B cell (primary cell): Measurements from ENCODE around the gene JAK2. TPM values are rescaled to one million over a fixed set of nuclear protein-coding genes. Genes with fewer than 3 reads are reported as not detected.

Experiments used
- ATAC-seq: fragments of 200-7000 bp; cut with Tn5 transposase; one replicate; pipeline ENCODE4 v1.10.0; 2021; ENCODE audit warnings: low read depth, mild to moderate bottlenecking, moderate number of reproducible peaks, moderate library complexity
- CTCF ChIA-PET: fragments of 350-600 bp; sonication (Branson Sonifier 250); formaldehyde crosslinking; loops from one replicate; lab custom pipeline; 2021; ENCODE audit warnings: antibody characterized with exemption, inconsistent platforms; lab: Charles Lee
- POLR2A ChIA-PET: fragments of 350-600 bp; sonication (Branson Sonifier 250); formaldehyde crosslinking; loops from one replicate; lab custom pipeline; 2021; ENCODE audit warnings: antibody characterized with exemption; lab: Charles Lee
- DNase-seq: peaks from one replicate; pipeline ENCODE4 v3.0.0; 2013
- H2AFZ ChIP-seq: 2 replicates; pipeline ENCODE4 v1.6.1; 2012; ENCODE audit warnings: mild to moderate bottlenecking, low read depth, low read length; ENCODE audit not compliant: insufficient read depth, poor library complexity, severe bottlenecking
- H3K27ac ChIP-seq, 2 donors: 1 replicate in 1 of 2; 2 replicates in 1 of 2; pipeline ENCODE4 v1.5.1; 2012 to 2013; ENCODE audit warnings: low read length in 2 of 2, mild to moderate bottlenecking in 2 of 2, moderate library complexity in 1 of 2
- H3K27me3 ChIP-seq, 4 experiments: fragments of 200-600 bp in 1 of 4; sonication (generic) in 1 of 4; replicated peaks in 1 of 4; 1 replicate in 2 of 4; 2 replicates in 2 of 4; pipeline versions ENCODE4 v1.6.1 to v1.7.0; 2013 to 2016; ENCODE audit warnings: low read length in 3 of 4, mild to moderate bottlenecking in 2 of 4, mixed read lengths in 1 of 4, moderate library complexity in 1 of 4; ENCODE audit not compliant: insufficient read depth in 4 of 4, control insufficient read depth in 3 of 4; ENCODE audit errors: control extremely low read depth in 1 of 4
- H3K36me3 ChIP-seq, 2 experiments: replicated peaks in 1 of 2; 1 replicate in 1 of 2; 2 replicates in 1 of 2; pipeline versions ENCODE4 v1.6.1 to v1.7.1; 2013; ENCODE audit warnings: low read length in 1 of 2; ENCODE audit not compliant: insufficient read depth in 2 of 2, control insufficient read depth in 1 of 2; ENCODE audit errors: control extremely low read depth in 1 of 2, extremely low read depth in 1 of 2
- H3K4me1 ChIP-seq, 2 donors: fragments of 200-600 bp in 1 of 2; sonication (generic) in 1 of 2; 1 replicate in 1 of 2; 2 replicates in 1 of 2; pipeline versions ENCODE4 v1.5.1 to v1.6.1; 2013 to 2017; ENCODE audit warnings: low read length in 2 of 2; ENCODE audit not compliant: control insufficient read depth in 2 of 2, insufficient read depth in 2 of 2
- H3K4me2 ChIP-seq: replicated peaks from 2 replicates; pipeline ENCODE3; 2012; ENCODE audit warnings: mild to moderate bottlenecking, low read depth, low read length; ENCODE audit not compliant: poor library complexity, severe bottlenecking
- H3K4me3 ChIP-seq, 5 experiments: fragments of 200-600 bp in 1 of 5; sonication (generic) in 1 of 5; 1 replicate in 3 of 5; 2 replicates in 2 of 5; pipeline versions ENCODE4 v1.5.1 to v1.7.0; 2011 to 2016; ENCODE audit warnings: low read length in 4 of 5, mild to moderate bottlenecking in 4 of 5, low read depth in 2 of 5, control low read depth in 1 of 5, moderate library complexity in 1 of 5; ENCODE audit not compliant: insufficient read depth in 1 of 5; ENCODE audit errors: control extremely low read depth in 1 of 5, extremely low read depth in 1 of 5
- H3K79me2 ChIP-seq: fragments of 200-600 bp; sonication (generic); one replicate; pipeline ENCODE4 v1.6.0; 2016; ENCODE audit warnings: low read length; ENCODE audit not compliant: control insufficient read depth, insufficient read depth
- H3K9ac ChIP-seq: fragments of 200-600 bp; sonication (generic); 2 replicates; pipeline ENCODE4 v1.6.1; 2017; ENCODE audit warnings: mild to moderate bottlenecking, low read length, moderate library complexity
- H3K9me3 ChIP-seq, 3 donors: one replicate each; pipeline versions ENCODE4 v1.6.1 to v1.7.1; 2013; ENCODE audit warnings: low read length in 2 of 3; ENCODE audit not compliant: control insufficient read depth in 2 of 3, insufficient read depth in 1 of 3; ENCODE audit errors: control extremely low read depth in 1 of 3
- H4K20me1 ChIP-seq: 2 replicates; pipeline ENCODE4 v1.6.0; 2012; ENCODE audit warnings: mild to moderate bottlenecking, low read length; ENCODE audit not compliant: insufficient read depth, control insufficient read depth, poor library complexity, severe bottlenecking
- H3K27ac Mint-ChIP-seq: one replicate; pipeline ENCODE4 v1.8.0; 2021; ENCODE audit warnings: mixed read lengths
- H3K27me3 Mint-ChIP-seq: one replicate; pipeline ENCODE4 v1.8.0; 2021; ENCODE audit warnings: mixed read lengths
- H3K4me1 Mint-ChIP-seq: one replicate; pipeline ENCODE4 v1.8.0; 2021; ENCODE audit warnings: mixed read lengths
- H3K4me3 Mint-ChIP-seq: one replicate; pipeline ENCODE4 v1.8.0; 2021; ENCODE audit warnings: mixed read lengths
- H3K9me3 Mint-ChIP-seq: one replicate; pipeline ENCODE4 v1.8.0; 2022; ENCODE audit warnings: mixed read lengths; ENCODE audit not compliant: insufficient read depth
- EZH2 ChIP-seq: IDR thresholded peaks from 2 replicates; pipeline ENCODE4 v1.6.1; 2012; ENCODE audit warnings: borderline replicate concordance, low read depth, mild to moderate bottlenecking, moderate library complexity, low read length; ENCODE audit not compliant: insufficient read depth, poor library complexity, severe bottlenecking
- WGBS: methylation state at CpG from one replicate; pipeline ENCODE4 v1.1.5; 2013; ENCODE audit warnings: missing lambda C conversion rate; ENCODE audit not compliant: insufficient coverage; 5-methylcytosine and 5-hydroxymethylcytosine counted together
- intact Hi-C: fragments of 100-400 bp; cut with micrococcal nuclease; formaldehyde crosslinking; loops from one replicate; pipeline ENCODE4 v1.10.0; 2022
- polyA plus RNA-seq: library from polyadenylated mRNA; depleted of rRNA; stranded (reverse); fragments of >200 nt; gene quantifications from 2 replicates; pipeline ENCODE4 v1.2.3, GENCODE V29; 2012
- total RNA-seq, 2 donors: library from RNA; stranded (reverse); fragments of 120-200 nt in 1 of 2; gene quantifications; 1 replicate in 1 of 2; 2 replicates in 1 of 2; pipeline versions ENCODE4 v1.2.3 to v1.2.4, GENCODE V29; 2013 to 2022
- TF ChIP-seq, protein P1 (sequence below): fragments of 200-600 bp; IDR thresholded peaks from one replicate; pipeline ENCODE4 v1.8.0; 2022; ENCODE audit warnings: antibody characterized with exemption, mild to moderate bottlenecking

Gene JAK2
- total and polyA plus RNA-seq, 2 donors (not counting 1 experiment from before 2014, with no cell fraction given) = 8.0 to 24.6 TPM

GRCh38 chr9:5040730-5041389, 55.8 kb downstream of the JAK2 start:
- no peak overlapping the region for H3K4me3 Mint-ChIP-seq

More at GRCh38 chr9:5040730-5041389, 55.8 kb downstream of the JAK2 start:
- no peaks in the 10 kb centered on the region for H3K4me1 ChIP-seq
- peaks cover 4% of the 10 kb centered on the region for H3K9me3 Mint-ChIP-seq
- no peak overlapping the region for H3K27ac Mint-ChIP-seq
- no peaks in the 10 kb centered on the region for H3K79me2 ChIP-seq
- intact Hi-C loops = no loop called here
- CTCF ChIA-PET = no interaction called here
- H3K4me2 ChIP-seq = no peak overlapping the region
- DNase-seq (no peak), ATAC-seq (no peak)
- POLR2A ChIA-PET = no interaction called here
- H2AFZ ChIP-seq = no peak overlapping the region
- no peaks in the 10 kb centered on the region for H4K20me1 ChIP-seq
- no peak overlapping the region for H3K27ac ChIP-seq
- H3K4me3 ChIP-seq = no peak overlapping the region
- H3K27me3 ChIP-seq = no peaks in the 10 kb centered on the region
- 98% methylated on average over 38 of the region's 47 CpGs for WGBS
- no peaks in the 10 kb centered on the region for H3K27me3 Mint-ChIP-seq
- peaks cover 2% of the 10 kb centered on the region for H3K4me1 Mint-ChIP-seq
- H3K36me3 ChIP-seq = peaks cover 2 to 29% of the 10 kb centered on the region in 2 experiments
- peaks cover 0 to 24% (median 0%) of the 10 kb centered on the region in 3 donors for H3K9me3 ChIP-seq
- no peak for TF ChIP-seq EZH2
- TF ChIP-seq, protein P1, sequence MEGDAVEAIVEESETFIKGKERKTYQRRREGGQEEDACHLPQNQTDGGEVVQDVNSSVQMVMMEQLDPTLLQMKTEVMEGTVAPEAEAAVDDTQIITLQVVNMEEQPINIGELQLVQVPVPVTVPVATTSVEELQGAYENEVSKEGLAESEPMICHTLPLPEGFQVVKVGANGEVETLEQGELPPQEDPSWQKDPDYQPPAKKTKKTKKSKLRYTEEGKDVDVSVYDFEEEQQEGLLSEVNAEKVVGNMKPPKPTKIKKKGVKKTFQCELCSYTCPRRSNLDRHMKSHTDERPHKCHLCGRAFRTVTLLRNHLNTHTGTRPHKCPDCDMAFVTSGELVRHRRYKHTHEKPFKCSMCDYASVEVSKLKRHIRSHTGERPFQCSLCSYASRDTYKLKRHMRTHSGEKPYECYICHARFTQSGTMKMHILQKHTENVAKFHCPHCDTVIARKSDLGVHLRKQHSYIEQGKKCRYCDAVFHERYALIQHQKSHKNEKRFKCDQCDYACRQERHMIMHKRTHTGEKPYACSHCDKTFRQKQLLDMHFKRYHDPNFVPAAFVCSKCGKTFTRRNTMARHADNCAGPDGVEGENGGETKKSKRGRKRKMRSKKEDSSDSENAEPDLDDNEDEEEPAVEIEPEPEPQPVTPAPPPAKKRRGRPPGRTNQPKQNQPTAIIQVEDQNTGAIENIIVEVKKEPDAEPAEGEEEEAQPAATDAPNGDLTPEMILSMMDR = no peak
- H3K9ac ChIP-seq = no peak overlapping the region
